Stimulated activated CD4-positive, alpha-beta T cell treated with anti-CD3 and anti-CD28 coated beads, TNF-alpha, amount 100 ng/mL, for 24 hours (primary cell): Measurements from ENCODE around the gene SIPA1L3.

Source experiments
- DNase-seq, 3 experiments: peaks; one replicate each; pipeline ENCODE4 v3.0.0-alpha.2; 2020; ENCODE audit warnings: low read depth in 3 of 3

The SIPA1L3 gene

GRCh38 chr19:38193445-38193844 is 286.4 kb downstream of the SIPA1L3 start:
- DNase-seq = no peak

GRCh38 chr19:38194061-38194701 is 287.2 kb downstream of the SIPA1L3 start:
- DNase-seq = no peak

GRCh38 chr19:38195237-38195636 is 288.2 kb downstream of the SIPA1L3 start:
- DNase-seq = no peak

- no peak for DNase-seq
These were observed 289.3 kb downstream of the SIPA1L3 start for GRCh38 chr19:38196245-38196837.

GRCh38 chr19:38196948-38197656 is 290.1 kb downstream of the SIPA1L3 start:
- no peak for DNase-seq

- no peak for DNase-seq
These were observed 291.1 kb downstream of the SIPA1L3 start for GRCh38 chr19:38197937-38198704.

GRCh38 chr19:38199340-38199739 is 292.3 kb downstream of the SIPA1L3 start:
- no peak for DNase-seq

- DNase-seq = no peak
These were observed 294.7 kb downstream of the SIPA1L3 start for GRCh38 chr19:38201731-38202130.

- no peak for DNase-seq
These were observed 295.5 kb downstream of the SIPA1L3 start for GRCh38 chr19:38202504-38202903.

- no peak for DNase-seq
These were observed 296.2 kb downstream of the SIPA1L3 start for GRCh38 chr19:38203197-38203596.

- DNase-seq = no peak
These were observed 297.1 kb downstream of the SIPA1L3 start for GRCh38 chr19:38204096-38204495.

- DNase-seq = no peak
These were observed 297.7 kb downstream of the SIPA1L3 start for GRCh38 chr19:38204728-38205127.

GRCh38 chr19:38206006-38206745 is 299.2 kb downstream of the SIPA1L3 start:
- DNase-seq = no peak

- no peak for DNase-seq
These were observed 299.9 kb downstream of the SIPA1L3 start for GRCh38 chr19:38206928-38207327.

- DNase-seq = no peak
These were observed 300.5 kb downstream of the SIPA1L3 start for GRCh38 chr19:38207543-38207942.

- no peak for DNase-seq
These were observed 301.6 kb downstream of the SIPA1L3 start for GRCh38 chr19:38208571-38208970.

- DNase-seq = no peak
These were observed 302.1 kb downstream of the SIPA1L3 start for GRCh38 chr19:38209152-38209551.

GRCh38 chr19:38209671-38210457 is 302.9 kb downstream of the SIPA1L3 start:
- no peak for DNase-seq

- DNase-seq = no peak
These were observed 303.5 kb downstream of the SIPA1L3 start for GRCh38 chr19:38210458-38210987.

- no peak for DNase-seq
These were observed 304.2 kb downstream of the SIPA1L3 start for GRCh38 chr19:38211151-38211591.
